MCF 10A (cell line): Measurements from ENCODE around the gene HK1. TPM values are rescaled to one million over a fixed set of nuclear protein-coding genes. Genes with fewer than 3 reads are reported as not detected.

Experiments
- BruUV-seq: library from RNA; stranded (reverse); fragments of 400-500 nt; replicated peaks from 2 replicates; lab custom pipeline; 2021; lab: Mats Ljungman, UMichigan
- CTCF ChIA-PET: fragments of 300-600 bp; sonication (Branson Sonifier 250); formaldehyde crosslinking; extraction: SDS; loops from one replicate; lab custom pipeline; 2021; ENCODE audit warnings: antibody characterized with exemption, inconsistent platforms; lab: Yijun Ruan, JAX
- POLR2A ChIA-PET: fragments of 300-600, 350-650 bp; sonication (Branson Sonifier 250); formaldehyde crosslinking; extraction: SDS; loops from one replicate; lab custom pipeline; 2020; ENCODE audit warnings: antibody characterized with exemption, inconsistent platforms; lab: Yijun Ruan, JAX
- DNase-seq: peaks from one replicate; pipeline ENCODE4 v3.0.0-alpha.2; 2018; ENCODE audit not compliant: unreplicated experiment
- H3K27ac Mint-ChIP-seq: one replicate; pipeline ENCODE4 v1.8.0; 2022; ENCODE audit warnings: mild to moderate bottlenecking, low read depth, mixed read lengths; ENCODE audit not compliant: unreplicated experiment
- H3K27me3 Mint-ChIP-seq: one replicate; pipeline ENCODE4 v1.8.0; 2022; ENCODE audit warnings: mixed read lengths; ENCODE audit not compliant: insufficient read depth, unreplicated experiment
- H3K36me3 Mint-ChIP-seq: one replicate; pipeline ENCODE4 v1.8.0; 2022; ENCODE audit warnings: mild to moderate bottlenecking, moderate library complexity, mixed read lengths; ENCODE audit not compliant: insufficient read depth, unreplicated experiment
- H3K4me1 Mint-ChIP-seq: one replicate; pipeline ENCODE4 v1.8.0; 2022; ENCODE audit warnings: mixed read lengths; ENCODE audit not compliant: insufficient read depth, unreplicated experiment
- H3K4me3 Mint-ChIP-seq: one replicate; pipeline ENCODE4 v1.8.0; 2022; ENCODE audit warnings: mild to moderate bottlenecking, moderate library complexity, mixed read lengths; ENCODE audit not compliant: unreplicated experiment
- H3K9me3 Mint-ChIP-seq: one replicate; pipeline ENCODE4 v1.8.0; 2022; ENCODE audit warnings: mixed read lengths; ENCODE audit not compliant: unreplicated experiment
- CTCF ChIP-seq: fragments of 200-600 bp; IDR thresholded peaks from one replicate; pipeline ENCODE4 v1.8.0; 2022; ENCODE audit warnings: antibody characterized with exemption, mild to moderate bottlenecking; ENCODE audit not compliant: unreplicated experiment
- intact Hi-C: fragments of 100-400 bp; cut with micrococcal nuclease; formaldehyde crosslinking; loops from 2 replicates; pipeline ENCODE4 v1.14.1; 2022
- total RNA-seq: library from RNA; stranded (reverse); gene quantifications from 2 replicates; pipeline ENCODE4 v1.2.3, GENCODE V29; 2022

The HK1 gene
- total RNA-seq, 1 experiment from 2014 or later, result 134 TPM

DNA sequence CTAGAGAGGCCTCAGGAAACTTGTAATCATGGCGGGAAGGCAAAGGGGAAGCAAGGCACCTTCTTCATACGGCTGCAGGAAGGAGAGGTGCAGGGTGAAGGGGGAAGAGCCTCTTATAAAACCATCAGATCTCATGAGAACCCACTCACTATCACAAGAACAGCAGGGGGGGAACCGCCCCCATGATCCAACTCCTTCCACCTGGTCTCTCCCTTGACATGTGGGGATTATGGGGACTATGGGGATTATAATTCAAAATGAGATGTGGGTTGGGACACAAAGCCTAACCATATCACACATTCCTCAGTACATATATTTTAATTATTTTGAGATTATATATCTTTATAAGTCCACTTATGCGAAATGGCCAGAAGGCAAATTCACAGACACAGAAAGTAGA lies 8.9 kb downstream of the HK1 start:
- Mint-ChIP-seq H3K27me3 (no peaks in the 10 kb centered on the region), H3K4me1 (no peaks in the 10 kb centered on the region), H3K4me3 (no peak overlapping the region), H3K27ac (no peak overlapping the region), H3K36me3 (no peaks in the 10 kb centered on the region), H3K9me3 (peaks cover 3% of the 10 kb centered on the region)
- CTCF ChIA-PET, result interaction anchor here (1.0 kb wide), 1 partner anchor 106 kb away, joined by 3 read pairs; no protein-coding TSS in a partner anchor
- no TSS peak for BruUV-seq
- POLR2A ChIA-PET, result no interaction called here
- no peak for TF ChIP-seq CTCF
- DNase-seq, result no peak
- intact Hi-C loops, result no loop called here

- intact Hi-C loops, result no loop called here
- ChIA-PET CTCF (interaction anchor here (1.0 kb wide), 1 partner anchor 9 kb away, joined by 3 read pairs; no protein-coding TSS in a partner anchor), POLR2A (no interaction called here)
- Mint-ChIP-seq H3K9me3 (no peaks in the 10 kb centered on the region), H3K4me3 (no peak overlapping the region), H3K4me1 (no peaks in the 10 kb centered on the region), H3K27ac (no peak overlapping the region), H3K27me3 (no peaks in the 10 kb centered on the region), H3K36me3 (no peaks in the 10 kb centered on the region)
- no peak for DNase-seq
- TF ChIP-seq CTCF, result no peak
- BruUV-seq, result no TSS peak
Measured at GRCh38 chr10:69290993-69291392, 12.7 kb downstream of the HK1 start.

DNA sequence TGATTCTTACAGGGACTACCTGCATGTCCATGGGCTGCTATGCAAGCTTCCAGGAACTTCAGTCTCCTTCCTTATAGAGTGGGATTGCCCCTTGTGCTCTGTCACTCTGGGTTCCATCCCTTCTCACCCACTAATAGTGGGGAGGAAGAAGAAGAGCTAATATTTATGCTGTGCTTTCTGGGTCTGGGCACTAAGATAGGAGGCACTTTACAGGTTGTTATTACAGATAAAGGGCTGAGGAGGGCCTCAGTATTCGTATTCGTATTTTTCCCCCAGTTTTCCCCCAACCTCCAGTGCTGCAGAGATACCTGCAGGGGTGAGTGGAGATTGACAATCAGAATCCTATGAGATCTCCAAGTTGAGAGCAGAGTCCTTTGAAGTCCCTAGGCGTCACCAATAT lies 14.2 kb downstream of the HK1 start:
- Mint-ChIP-seq H3K4me1 (no peaks in the 10 kb centered on the region), H3K27ac (no peak overlapping the region), H3K9me3 (no peaks in the 10 kb centered on the region), H3K36me3 (no peaks in the 10 kb centered on the region), H3K27me3 (no peaks in the 10 kb centered on the region), H3K4me3 (no peak overlapping the region)
- TF ChIP-seq CTCF, result no peak
- no peak for DNase-seq
- ChIA-PET POLR2A (interaction anchor here (0.7 kb wide), 1 partner anchor 26 kb away, joined by 3 read pairs; no protein-coding TSS in a partner anchor), CTCF (interaction anchor here (0.6 kb wide), 1 partner anchor 823 kb away, joined by 3 read pairs; no protein-coding TSS in a partner anchor)
- intact Hi-C loops, result no loop called here
- no TSS peak for BruUV-seq

DNA sequence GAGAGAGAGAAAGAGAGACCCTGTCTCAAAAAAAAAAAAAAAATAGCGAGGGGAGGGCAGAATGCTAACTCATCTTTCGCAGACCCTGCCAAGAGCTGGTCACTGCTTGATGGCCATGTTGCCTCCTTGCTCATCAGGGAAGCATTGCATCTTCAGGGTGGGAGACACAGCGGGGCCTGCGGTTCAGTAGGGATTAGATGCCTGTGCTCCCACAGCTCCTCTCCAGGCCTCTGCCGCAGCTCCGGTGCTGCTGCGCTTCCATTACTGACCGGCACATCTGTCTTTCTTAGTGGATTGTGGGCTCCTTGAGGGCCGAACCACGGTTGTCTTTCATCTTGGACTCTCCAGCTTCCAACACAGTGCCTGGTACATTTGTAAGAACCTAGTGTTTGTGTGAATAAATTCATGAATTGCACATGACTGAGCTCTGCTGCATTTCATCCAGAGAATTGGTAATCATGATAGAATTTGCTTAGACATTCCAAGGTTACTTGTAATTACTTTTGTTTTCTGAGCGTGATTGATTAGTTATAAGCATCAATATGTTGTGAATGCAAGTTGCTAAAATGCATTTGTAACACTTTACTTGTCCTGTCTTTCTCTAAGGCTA lies 16.8 kb downstream of the HK1 start:
- no peak for TF ChIP-seq CTCF
- BruUV-seq, result no TSS peak
- intact Hi-C loops, result no loop called here
- Mint-ChIP-seq H3K36me3 (no peaks in the 10 kb centered on the region), H3K27me3 (no peaks in the 10 kb centered on the region), H3K4me3 (no peak overlapping the region), H3K4me1 (no peaks in the 10 kb centered on the region), H3K9me3 (no peaks in the 10 kb centered on the region), H3K27ac (no peak overlapping the region)
- no peak for DNase-seq
- ChIA-PET POLR2A (interaction anchor here (0.8 to 1.6 kb wide), 2 partner anchors 23 to 32 kb away, joined by 3 read pairs; no protein-coding TSS in a partner anchor), CTCF (no interaction called here)
